ENCODE results near the gene CCDC38.

GRCh38 chr12:95870897-95871296 lies 71.5 kb downstream of the CCDC38 start:
- no peak for TF ChIP-seq CTCF (conservative IDR thresholded peaks at IDR 0.05; ENCODE audit: low read depth, low read length)
- TF ChIP-seq EZH2 (IDR thresholded peaks at IDR 0.05; ENCODE audit: borderline replicate concordance, low read depth, low read length, poor library complexity, severe bottlenecking): no peak
